HEK293 (cell line): Measurements from ENCODE around the gene VASP.

Source experiments
- CTCF ChIA-PET: fragments of 350-600 bp; formaldehyde crosslinking; extraction: SDS; loops from one replicate; lab custom pipeline; 2021; ENCODE audit warnings: antibody characterized with exemption; lab: Yijun Ruan, JAX
- POLR2A ChIA-PET: fragments of 300-600 bp; formaldehyde crosslinking; extraction: SDS; loops from one replicate; lab custom pipeline; 2020; ENCODE audit warnings: antibody characterized with exemption, inconsistent platforms; lab: Yijun Ruan, JAX
- H3K27ac ChIP-seq: fragments of 200-500 bp; sonication (Bioruptor generic); 2 replicates; pipeline ENCODE4 v1.5.1; 2014; ENCODE audit warnings: low read depth, low read length, control low read depth, inconsistent platforms; ENCODE audit errors: extremely low read depth
- H3K36me3 ChIP-seq, 2 experiments: fragments of 200-500 bp in 1 of 2; sonication (Bioruptor generic) in 1 of 2; 1 replicate in 1 of 2; 2 replicates in 1 of 2; pipeline ENCODE4 v1.5.1; 2014 to 2017; ENCODE audit warnings: inconsistent platforms in 2 of 2, low read length in 2 of 2; ENCODE audit not compliant: control insufficient read depth in 2 of 2, insufficient read depth in 1 of 2
- H3K4me1 ChIP-seq: fragments of 200-500 bp; sonication (Bioruptor generic); 2 replicates; pipeline ENCODE4 v1.5.1; 2014; ENCODE audit warnings: mild to moderate bottlenecking, low read length, inconsistent platforms; ENCODE audit not compliant: control insufficient read depth, insufficient read depth
- H3K4me3 ChIP-seq: 2 replicates; pipeline ENCODE4 v1.5.1; 2011; ENCODE audit warnings: low read depth, mild to moderate bottlenecking, control low read depth, low read length, moderate library complexity
- H3K9me3 ChIP-seq: fragments of 200-500 bp; sonication (Bioruptor generic); 2 replicates; pipeline ENCODE4 v1.5.1; 2014; ENCODE audit warnings: low read depth, low read length, inconsistent platforms; ENCODE audit not compliant: control insufficient read depth, insufficient read depth
- KLF9 ChIP-seq: fragments of 450-650 bp; formaldehyde crosslinking; IDR thresholded peaks from 2 replicates; pipeline ENCODE4 v1.5.1; 2016; ENCODE audit warnings: missing biosample characterization, missing genetic modification characterization, low read depth
- MZF1 ChIP-seq: fragments of 450-650 bp; formaldehyde crosslinking; IDR thresholded peaks from 2 replicates; pipeline ENCODE4 v1.5.1; 2017; ENCODE audit warnings: missing biosample characterization, missing genetic modification characterization, borderline replicate concordance
- OVOL3 ChIP-seq: fragments of 450-650 bp; formaldehyde crosslinking; IDR thresholded peaks from 2 replicates; pipeline ENCODE4 v1.5.1; 2016; ENCODE audit warnings: missing biosample characterization, missing genetic modification characterization
- PRDM6 ChIP-seq: fragments of 450-650 bp; formaldehyde crosslinking; IDR thresholded peaks from 2 replicates; pipeline ENCODE4 v1.5.1; 2017; ENCODE audit warnings: missing biosample characterization, missing genetic modification characterization
- RBAK ChIP-seq: fragments of 450-650 bp; formaldehyde crosslinking; IDR thresholded peaks from 2 replicates; pipeline ENCODE4 v1.5.1; 2016; ENCODE audit warnings: missing biosample characterization, missing genetic modification characterization
- SP3 ChIP-seq: fragments of 450-650 bp; formaldehyde crosslinking; IDR thresholded peaks from 2 replicates; pipeline ENCODE4 v1.5.1; 2016; ENCODE audit warnings: missing biosample characterization, missing genetic modification characterization
- SP7 ChIP-seq: fragments of 450-650 bp; formaldehyde crosslinking; IDR thresholded peaks from 2 replicates; pipeline ENCODE4 v1.5.1; 2016; ENCODE audit warnings: missing biosample characterization, missing genetic modification characterization
- ZBTB17 ChIP-seq: fragments of 450-650 bp; formaldehyde crosslinking; IDR thresholded peaks from 2 replicates; pipeline ENCODE4 v1.5.1; 2016; ENCODE audit warnings: missing biosample characterization, missing genetic modification characterization
- ZNF114 ChIP-seq: fragments of 450-650 bp; formaldehyde crosslinking; IDR thresholded peaks from 2 replicates; pipeline ENCODE4 v1.5.0; 2017; ENCODE audit warnings: missing biosample characterization, missing genetic modification characterization
- ZNF148 ChIP-seq: fragments of 450-650 bp; formaldehyde crosslinking; IDR thresholded peaks from 2 replicates; pipeline ENCODE4 v1.5.0; 2017; ENCODE audit warnings: missing biosample characterization, missing genetic modification characterization, borderline replicate concordance
- ZNF157 ChIP-seq: fragments of 450-650 bp; formaldehyde crosslinking; IDR thresholded peaks from 2 replicates; pipeline ENCODE4 v1.5.1; 2016; ENCODE audit warnings: missing biosample characterization, missing genetic modification characterization
- ZNF23 ChIP-seq: fragments of 450-650 bp; formaldehyde crosslinking; IDR thresholded peaks from 2 replicates; pipeline ENCODE4 v1.5.1; 2016; ENCODE audit warnings: missing biosample characterization, missing genetic modification characterization, borderline replicate concordance
- ZNF335 ChIP-seq: fragments of 450-650 bp; formaldehyde crosslinking; conservative IDR thresholded peaks from 2 replicates; pipeline ENCODE4 v1.5.1; 2016; ENCODE audit warnings: missing biosample characterization, missing genetic modification characterization
- ZNF37A ChIP-seq: fragments of 450-650 bp; IDR thresholded peaks from 2 replicates; pipeline ENCODE4 v1.5.1; 2018; ENCODE audit warnings: missing biosample characterization, missing genetic modification characterization
- ZNF473 ChIP-seq: fragments of 450-650 bp; formaldehyde crosslinking; IDR thresholded peaks from 2 replicates; pipeline ENCODE4 v1.5.1; 2017; ENCODE audit warnings: missing biosample characterization, missing genetic modification characterization
- ZNF544 ChIP-seq: fragments of 450-650 bp; formaldehyde crosslinking; IDR thresholded peaks from 2 replicates; pipeline ENCODE4 v1.5.0; 2017; ENCODE audit warnings: missing biosample characterization, missing genetic modification characterization
- ZNF549 ChIP-seq: fragments of 450-650 bp; IDR thresholded peaks from 2 replicates; pipeline ENCODE4 v1.5.1; 2018; ENCODE audit warnings: missing biosample characterization, missing genetic modification characterization, mild to moderate bottlenecking, inconsistent platforms, moderate library complexity
- ZNF555 ChIP-seq: fragments of 450-650 bp; formaldehyde crosslinking; conservative IDR thresholded peaks from 2 replicates; pipeline ENCODE4 v1.5.1; 2017; ENCODE audit warnings: missing biosample characterization, mild to moderate bottlenecking, missing genetic modification characterization, inconsistent platforms
- ZNF580 ChIP-seq: fragments of 450-650 bp; formaldehyde crosslinking; IDR thresholded peaks from 2 replicates; pipeline ENCODE4 v1.5.1; 2016; ENCODE audit warnings: missing biosample characterization, missing genetic modification characterization
- ZNF585B ChIP-seq: fragments of 450-650 bp; formaldehyde crosslinking; IDR thresholded peaks from 2 replicates; pipeline ENCODE4 v1.5.1; 2016; ENCODE audit warnings: missing biosample characterization, missing genetic modification characterization
- ZNF610 ChIP-seq: fragments of 450-650 bp; formaldehyde crosslinking; IDR thresholded peaks from 2 replicates; pipeline ENCODE4 v1.5.1; 2016; ENCODE audit warnings: missing biosample characterization, missing genetic modification characterization, borderline replicate concordance
- ZNF621 ChIP-seq: fragments of 450-650 bp; formaldehyde crosslinking; IDR thresholded peaks from 2 replicates; pipeline ENCODE4 v1.5.1; 2017; ENCODE audit warnings: missing biosample characterization, missing genetic modification characterization
- ZNF624 ChIP-seq: fragments of 450-650 bp; formaldehyde crosslinking; IDR thresholded peaks from 2 replicates; pipeline ENCODE4 v1.5.1; 2017; ENCODE audit warnings: missing biosample characterization, missing genetic modification characterization
- ZNF654 ChIP-seq: fragments of 450-650 bp; formaldehyde crosslinking; IDR thresholded peaks from 2 replicates; pipeline ENCODE4 v1.5.1; 2016; ENCODE audit warnings: low read depth, missing biosample characterization, missing genetic modification characterization
- ZNF664 ChIP-seq: fragments of 450-650 bp; formaldehyde crosslinking; IDR thresholded peaks from 2 replicates; pipeline ENCODE4 v1.5.1; 2016; ENCODE audit warnings: missing biosample characterization, missing genetic modification characterization
- ZNF692 ChIP-seq: fragments of 450-650 bp; formaldehyde crosslinking; IDR thresholded peaks from 2 replicates; pipeline ENCODE4 v1.5.1; 2016; ENCODE audit warnings: missing biosample characterization, missing genetic modification characterization
- ZNF76 ChIP-seq: fragments of 450-650 bp; formaldehyde crosslinking; IDR thresholded peaks from 2 replicates; pipeline ENCODE4; 2016; ENCODE audit warnings: low read depth, missing biosample characterization, missing genetic modification characterization, borderline replicate concordance
- ZNF776 ChIP-seq: fragments of 450-650 bp; formaldehyde crosslinking; IDR thresholded peaks from 2 replicates; pipeline ENCODE4 v1.5.0; 2017; ENCODE audit warnings: missing biosample characterization, missing genetic modification characterization, borderline replicate concordance
- ZNF791 ChIP-seq: fragments of 450-650 bp; formaldehyde crosslinking; IDR thresholded peaks from 2 replicates; pipeline ENCODE4 v1.5.1; 2016; ENCODE audit warnings: missing biosample characterization, missing genetic modification characterization
- ZNF792 ChIP-seq: fragments of 450-650 bp; formaldehyde crosslinking; IDR thresholded peaks from 2 replicates; pipeline ENCODE4 v1.5.1; 2016; ENCODE audit warnings: missing biosample characterization, missing genetic modification characterization
- ZSCAN16 ChIP-seq: fragments of 450-650 bp; formaldehyde crosslinking; IDR thresholded peaks from 2 replicates; pipeline ENCODE4 v1.5.1; 2016; ENCODE audit warnings: missing biosample characterization, missing genetic modification characterization

The VASP gene

GRCh38 chr19:45484273-45484945, 22.9 kb upstream of the VASP start (continued):
- TF ChIP-seq ZNF23 (tag by site-specific recombination) (peak; percentile 93; the same call in 1 of the 2 replicates), ZNF37A (tag by site-specific recombination) (no peak), ZSCAN16 (peak; percentile 83; the same call in 1 of the 2 replicates), MZF1 (tag by site-specific recombination) (no peak), ZNF76 (tag by site-specific recombination) (no peak), ZNF654 (tag by site-specific recombination) (no peak), ZNF664 (tag by site-specific recombination) (no peak), ZNF544 (tag by site-specific recombination) (no peak), ZNF148 (tag by site-specific recombination) (no peak), KLF9 (no peak)

- Histone ChIP-seq H3K36me3 (no peaks in the 10 kb centered on the region; a peak in 1 of 3 replicates), H3K4me3 (peak overlapping the region; percentile 53), H3K4me1 (peaks cover 2% of the 10 kb centered on the region; the same call in 1 of the 2 replicates), H3K9me3 (no peaks in the 10 kb centered on the region), H3K27ac (peak overlapping the region; percentile 53; the same call in 1 of the 2 replicates)
- POLR2A ChIA-PET, result interaction anchor here (0.5 to 1.8 kb wide), 11 partner anchors 10 to 463 kb away, joined by 3 to 8 read pairs (median 4); partner anchors contain the start of gene PPP1R13L
- CTCF ChIA-PET, result interaction anchor here (0.6 to 6.1 kb wide), 61 partner anchors 8 to 1670 kb away, joined by 3 to 87 read pairs (median 4); partner anchors contain the start of genes BLOC1S3, FOSB, PPM1N and PPP1R13L
- TF ChIP-seq SP7 (no peak), ZNF114 (tag by site-specific recombination) (no peak), SP3 (peak; percentile 72), ZNF692 (no peak; the same call in 1 of the 2 replicates), ZNF791 (tag by site-specific recombination) (no peak), ZNF792 (tag by site-specific recombination) (no peak), ZNF621 (no peak), RBAK (tag by site-specific recombination) (no peak), ZBTB17 (tag by site-specific recombination) (no peak; the same call in 1 of the 2 replicates), ZNF610 (tag by site-specific recombination) (no peak), ZNF555 (tag by site-specific recombination) (no peak), ZNF776 (tag by site-specific recombination) (no peak), ZNF624 (tag by site-specific recombination) (no peak), ZNF580 (no peak), ZNF157 (tag by site-specific recombination) (no peak), PRDM6 (tag by site-specific recombination) (no peak), ZNF549 (tag by site-specific recombination) (no peak), ZNF335 (tag by site-specific recombination) (peak; percentile 74), ZNF585B (tag by site-specific recombination) (no peak), ZNF473 (tag by site-specific recombination) (no peak), ZNF544 (tag by site-specific recombination) (no peak), OVOL3 (tag by site-specific recombination) (no peak)
Observed at GRCh38 chr19:45485305-45486077, 21.8 kb upstream of the VASP start.
